ENCODE results near the gene C10orf90. TPM values are rescaled to one million over a fixed set of nuclear protein-coding genes. Genes with fewer than 3 reads are reported as not detected.

The C10orf90 gene
- total RNA-seq, 6 donors from 2014 or later, result 1.0 TPM; not detected in 5

- Histone ChIP-seq H3K4me3 (no peak overlapping the region), H3K27ac (no peak overlapping the region), H3K4me1 (no peaks in the 10 kb centered on the region), H3K27me3 (no peaks in the 10 kb centered on the region), H3K9me3 (no peaks in the 10 kb centered on the region), H3K36me3 (no peaks in the 10 kb centered on the region)
- DNase-seq, result no peak
- no peak for ATAC-seq (ENCODE audit: low FRiP score in 2 of 2)
- WGBS, 2 donors, result 54 to 59% methylated on average over 7 of the region's 7 CpGs
- TF ChIP-seq POLR2A (IDR thresholded peaks at IDR 0.05) (no peak), EP300 (IDR thresholded peaks at IDR 0.05) (no peak), POLR2AphosphoS5 (IDR thresholded peaks at IDR 0.05) (no peak)
- TF ChIP-seq, protein P1, sequence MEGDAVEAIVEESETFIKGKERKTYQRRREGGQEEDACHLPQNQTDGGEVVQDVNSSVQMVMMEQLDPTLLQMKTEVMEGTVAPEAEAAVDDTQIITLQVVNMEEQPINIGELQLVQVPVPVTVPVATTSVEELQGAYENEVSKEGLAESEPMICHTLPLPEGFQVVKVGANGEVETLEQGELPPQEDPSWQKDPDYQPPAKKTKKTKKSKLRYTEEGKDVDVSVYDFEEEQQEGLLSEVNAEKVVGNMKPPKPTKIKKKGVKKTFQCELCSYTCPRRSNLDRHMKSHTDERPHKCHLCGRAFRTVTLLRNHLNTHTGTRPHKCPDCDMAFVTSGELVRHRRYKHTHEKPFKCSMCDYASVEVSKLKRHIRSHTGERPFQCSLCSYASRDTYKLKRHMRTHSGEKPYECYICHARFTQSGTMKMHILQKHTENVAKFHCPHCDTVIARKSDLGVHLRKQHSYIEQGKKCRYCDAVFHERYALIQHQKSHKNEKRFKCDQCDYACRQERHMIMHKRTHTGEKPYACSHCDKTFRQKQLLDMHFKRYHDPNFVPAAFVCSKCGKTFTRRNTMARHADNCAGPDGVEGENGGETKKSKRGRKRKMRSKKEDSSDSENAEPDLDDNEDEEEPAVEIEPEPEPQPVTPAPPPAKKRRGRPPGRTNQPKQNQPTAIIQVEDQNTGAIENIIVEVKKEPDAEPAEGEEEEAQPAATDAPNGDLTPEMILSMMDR (IDR thresholded peaks at IDR 0.05), result no peak
These were observed 385 bp upstream of the C10orf90 start for GRCh38 chr10:126670895-126671261.

GRCh38 chr10:126669168-126669567, 1.3 kb downstream of the C10orf90 start:
- ATAC-seq (ENCODE audit: low FRiP score in 2 of 2) (no peak), DNase-seq (no peak)
- WGBS, 2 donors, result 69 to 77% methylated on average over 3 of the region's 3 CpGs
- TF ChIP-seq POLR2A (IDR thresholded peaks at IDR 0.05) (no peak), EP300 (IDR thresholded peaks at IDR 0.05) (no peak), POLR2AphosphoS5 (IDR thresholded peaks at IDR 0.05) (no peak)
- TF ChIP-seq, protein P1 (IDR thresholded peaks at IDR 0.05), result no peak
- Histone ChIP-seq H3K36me3 (no peaks in the 10 kb centered on the region), H3K4me1 (peaks cover 0 to 4% (median 2%) of the 10 kb centered on the region in 4 donors), H3K9me3 (no peaks in the 10 kb centered on the region), H3K27me3 (no peaks in the 10 kb centered on the region), H3K27ac (no peak overlapping the region), H3K4me3 (no peak overlapping the region)

DNA sequence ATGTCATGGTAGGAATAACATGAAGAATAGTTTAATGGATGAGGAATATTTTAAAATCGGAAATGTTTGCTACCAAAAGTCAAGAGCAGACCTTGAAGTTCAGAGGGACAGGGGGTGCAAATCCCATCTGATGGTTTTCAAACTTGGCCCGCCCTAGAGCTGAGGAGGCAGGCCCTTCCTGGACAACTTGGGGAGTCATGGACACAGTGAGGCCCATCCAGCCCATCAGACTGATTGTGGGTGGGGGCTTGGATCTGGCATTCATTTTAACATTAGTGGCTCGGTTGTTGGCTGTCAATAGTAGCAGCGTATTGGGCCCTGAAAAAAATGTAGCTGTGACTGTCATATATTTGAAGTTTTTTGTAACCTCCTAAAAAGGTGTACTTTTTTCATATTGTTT, 2.0 kb downstream of the C10orf90 start:
- Histone ChIP-seq H3K9me3 (no peaks in the 10 kb centered on the region), H3K27ac (no peak overlapping the region), H3K36me3 (no peaks in the 10 kb centered on the region), H3K27me3 (no peaks in the 10 kb centered on the region), H3K4me3 (no peak overlapping the region), H3K4me1 (peaks cover 0 to 9% (median 2%) of the 10 kb centered on the region in 4 donors)
- TF ChIP-seq POLR2AphosphoS5 (IDR thresholded peaks at IDR 0.05) (no peak), EP300 (IDR thresholded peaks at IDR 0.05) (no peak), POLR2A (IDR thresholded peaks at IDR 0.05) (no peak)
- TF ChIP-seq, protein P1 (IDR thresholded peaks at IDR 0.05), result no peak
- DNase-seq (no peak), ATAC-seq (ENCODE audit: low FRiP score in 2 of 2) (no peak)
- WGBS, 2 donors, result 91 to 97% methylated on average over 4 of the region's 4 CpGs

DNA sequence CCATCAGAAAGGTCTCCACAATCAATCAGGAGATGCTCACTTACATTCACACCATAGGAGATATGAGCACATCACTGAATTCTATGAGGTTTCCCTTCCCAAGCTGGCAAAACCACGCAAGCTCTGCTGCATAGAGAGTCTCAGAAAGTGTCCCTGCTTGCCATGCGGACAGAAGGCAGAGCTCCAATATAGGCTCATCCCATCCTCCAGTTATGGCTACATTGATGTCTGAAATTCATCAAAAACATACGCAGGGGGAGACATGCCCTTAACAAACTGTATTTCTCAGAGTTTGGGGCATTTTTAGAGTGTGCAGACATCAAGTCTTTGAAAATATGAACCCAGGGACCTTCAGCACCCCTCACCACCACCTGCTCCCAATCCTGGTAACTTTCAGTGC, 2.9 kb downstream of the C10orf90 start:
- Histone ChIP-seq H3K36me3 (no peaks in the 10 kb centered on the region), H3K4me3 (no peak overlapping the region), H3K27ac (no peak overlapping the region), H3K9me3 (no peaks in the 10 kb centered on the region), H3K4me1 (peaks cover 0 to 9% (median 2%) of the 10 kb centered on the region in 4 donors), H3K27me3 (no peaks in the 10 kb centered on the region)
- no peak for TF ChIP-seq POLR2A (IDR thresholded peaks at IDR 0.05)
- TF ChIP-seq EP300 (IDR thresholded peaks at IDR 0.05), result no peak
- no peak for TF ChIP-seq POLR2AphosphoS5 (IDR thresholded peaks at IDR 0.05)
- TF ChIP-seq, protein P1 (IDR thresholded peaks at IDR 0.05), result no peak
- 84 to 92% methylated on average over 3 of the region's 3 CpGs for WGBS, 2 donors
- no peak for ATAC-seq (ENCODE audit: low FRiP score in 2 of 2)
- DNase-seq, result no peak

- no peak for TF ChIP-seq POLR2A (IDR thresholded peaks at IDR 0.05)
- TF ChIP-seq, protein P1 (IDR thresholded peaks at IDR 0.05), result no peak
- no peak for TF ChIP-seq POLR2AphosphoS5 (IDR thresholded peaks at IDR 0.05)
- no peak for TF ChIP-seq EP300 (IDR thresholded peaks at IDR 0.05)
- no peak overlapping the region for H3K27ac ChIP-seq
- 51 to 69% methylated on average over 4 of the region's 4 CpGs for WGBS, 2 donors
These were observed 5.3 kb downstream of the C10orf90 start for GRCh38 chr10:126665207-126665606.

More at GRCh38 chr10:126665207-126665606, 5.3 kb downstream of the C10orf90 start:
- ATAC-seq (ENCODE audit: low FRiP score in 2 of 2) (no peak), DNase-seq (no peak)
- Histone ChIP-seq H3K4me3 (no peak overlapping the region), H3K36me3 (no peaks in the 10 kb centered on the region), H3K9me3 (no peaks in the 10 kb centered on the region), H3K4me1 (peaks cover 0 to 9% (median 2%) of the 10 kb centered on the region in 4 donors), H3K27me3 (no peaks in the 10 kb centered on the region)
